HepG2 (cell line): Measurements from ENCODE around the gene TSNAXIP1. TPM values are rescaled to one million over a fixed set of nuclear protein-coding genes. Genes with fewer than 3 reads are reported as not detected.

Experiments used
- BRCA1 ChIP-seq: sonication (generic); formaldehyde crosslinking; IDR thresholded peaks from 2 replicates; pipeline ENCODE4 v1.4.0; 2020; ENCODE audit warnings: missing genetic modification reagents
- FOSL1 ChIP-seq: sonication (generic); formaldehyde crosslinking; IDR thresholded peaks from 2 replicates; pipeline ENCODE4 v1.9.0; 2021; ENCODE audit warnings: missing genetic modification reagents, borderline replicate concordance
- HDAC2 ChIP-seq: sonication (generic); formaldehyde crosslinking; IDR thresholded peaks from 2 replicates; pipeline ENCODE4 v1.4.0; 2020; ENCODE audit warnings: missing genetic modification reagents
- HNRNPK ChIP-seq: fragments of 200-400 bp; formaldehyde crosslinking; IDR thresholded peaks from 2 replicates; pipeline ENCODE4 v1.6.1; 2018; ENCODE audit warnings: low read length, low read depth, moderate library complexity, mild to moderate bottlenecking; ENCODE audit not compliant: poor library complexity, severe bottlenecking
- MXD4 ChIP-seq: IDR thresholded peaks from 2 replicates; pipeline ENCODE4 v1.6.1; 2016; ENCODE audit warnings: mild to moderate bottlenecking, missing biosample characterization, missing genetic modification reagents
- REL ChIP-seq: sonication (generic); formaldehyde crosslinking; conservative IDR thresholded peaks from 2 replicates; pipeline ENCODE4 v1.8.0; 2022; ENCODE audit warnings: mild to moderate bottlenecking, missing genetic modification reagents, moderate library complexity
- SAFB2 ChIP-seq: sonication (generic); formaldehyde crosslinking; IDR thresholded peaks from 2 replicates; pipeline ENCODE4 v1.5.1; 2020; ENCODE audit warnings: missing genetic modification reagents, low read depth, mild to moderate bottlenecking, borderline replicate concordance
- TFAP4 ChIP-seq: sonication (generic); IDR thresholded peaks from 2 replicates; pipeline ENCODE4 v1.6.1; 2016; ENCODE audit warnings: low read depth, borderline replicate concordance
- USF2 ChIP-seq, 2 experiments: sonication (generic) in 1 of 2; formaldehyde crosslinking in 1 of 2; IDR thresholded peaks; 2 replicates each; pipeline versions ENCODE4 v1.5.1 to v1.6.1; 2011 to 2020; ENCODE audit warnings: borderline replicate concordance in 1 of 2, low read depth in 1 of 2, low read length in 1 of 2, mild to moderate bottlenecking in 1 of 2, missing genetic modification reagents in 1 of 2, moderate library complexity in 1 of 2
- ZBTB1 ChIP-seq: sonication (generic); formaldehyde crosslinking; IDR thresholded peaks from 2 replicates; pipeline ENCODE4 v1.4.0; 2020; ENCODE audit warnings: missing genetic modification reagents, borderline replicate concordance
- ZBTB10 ChIP-seq: sonication (generic); formaldehyde crosslinking; IDR thresholded peaks from 2 replicates; pipeline ENCODE4 v1.4.0; 2020; ENCODE audit warnings: missing genetic modification reagents, borderline replicate concordance
- ZBTB44 ChIP-seq: sonication (generic); formaldehyde crosslinking; IDR thresholded peaks from 2 replicates; pipeline ENCODE4 v1.4.0; 2020; ENCODE audit warnings: missing genetic modification reagents
- ZBTB7B ChIP-seq: sonication (generic); formaldehyde crosslinking; IDR thresholded peaks from 2 replicates; pipeline ENCODE4 v1.4.0; 2020; ENCODE audit warnings: missing genetic modification reagents
- ZNF138 ChIP-seq: sonication (generic); formaldehyde crosslinking; IDR thresholded peaks from 2 replicates; pipeline ENCODE4 v1.5.0; 2020; ENCODE audit warnings: mild to moderate bottlenecking, low read depth, missing genetic modification reagents
- ZNF160 ChIP-seq: sonication (generic); formaldehyde crosslinking; IDR thresholded peaks from 2 replicates; pipeline ENCODE4 v1.8.0; 2022; ENCODE audit warnings: mild to moderate bottlenecking, inconsistent platforms, missing genetic modification reagents
- ZNF256 ChIP-seq: sonication (generic); formaldehyde crosslinking; conservative IDR thresholded peaks from 2 replicates; pipeline ENCODE4 v1.4.0; 2020; ENCODE audit warnings: missing genetic modification reagents
- ZNF281 ChIP-seq: sonication (generic); formaldehyde crosslinking; IDR thresholded peaks from 2 replicates; pipeline ENCODE4 v1.4.0; 2020; ENCODE audit warnings: missing genetic modification reagents, borderline replicate concordance
- ZNF879 ChIP-seq: sonication (generic); formaldehyde crosslinking; IDR thresholded peaks from 2 replicates; pipeline ENCODE4 v1.8.1; 2023; ENCODE audit warnings: missing genetic modification reagents
- polyA plus RNA-seq, 8 experiments: library from polyadenylated mRNA; depleted of rRNA in 3 of 8; stranded (reverse) in 7 of 8; unstranded in 1 of 8; fragments of >200 nt; fragmentation: Illumina TruSeq in 4 of 8; extraction: Trizol in 4 of 8; gene quantifications; 2 replicates each; pipeline versions ENCODE4 v1.2.1 to v1.2.3, GENCODE V29; 2011 to 2016; ENCODE audit warnings: low read depth in 4 of 8, missing spikeins in 1 of 8, mixed read lengths in 1 of 8; ENCODE audit not compliant: insufficient read depth in 1 of 8
- total RNA-seq, 5 experiments: library from RNA; depleted of rRNA; stranded (reverse); fragments of >200 nt; fragmentation: Illumina TruSeq; extraction: Trizol; gene quantifications; 2 replicates each; pipeline ENCODE4 v1.2.3, GENCODE V29; 2016; ENCODE audit warnings: low read depth in 1 of 5

The TSNAXIP1 gene
- total and polyA plus RNA-seq, 2 of the 13 experiments (the other 11 are each of a cell fraction or from before 2014, with no cell fraction given): 0.37 to 0.86 TPM

GRCh38 chr16:67841816-67842508 lies 35.3 kb downstream of the TSNAXIP1 start, which contains the start of gene THAP11 (continued):
- TF ChIP-seq ZBTB10 (CRISPR knock-in tag) (no peak), ZNF138 (CRISPR knock-in tag) (no peak; the same call in 1 of the 2 replicates), ZNF879 (CRISPR knock-in tag) (no peak), ZBTB7B (CRISPR knock-in tag) (peak; percentile 63; the same call in 1 of the 2 replicates), ZNF160 (CRISPR knock-in tag) (no peak), MXD4 (peak; percentile 47; the same call in 1 of the 2 replicates), BRCA1 (CRISPR knock-in tag) (no peak), ZNF281 (CRISPR knock-in tag) (no peak), HDAC2 (CRISPR knock-in tag) (peak; percentile 28; the same call in 1 of the 2 replicates), TFAP4 (no peak), FOSL1 (no peak), SAFB2 (no peak), USF2 (IDR thresholded peaks at IDR 0.05; ENCODE audit: low read depth, low read length) (no peak), USF2 (CRISPR knock-in tag; IDR thresholded peaks at IDR 0.05; ENCODE audit: borderline replicate concordance) (no peak), ZBTB1 (no peak), ZBTB44 (CRISPR knock-in tag) (0 out of 2 replicates have a peak, but pooled peaks have one; percentile 69), HNRNPK (no peak), ZNF256 (peak; percentile 50; the same call in 1 of the 2 replicates), REL (CRISPR knock-in tag) (no peak)
